A673 (cell line): Measurements from ENCODE around the gene EXOC3L1.

Source experiments
- EZH2 ChIP-seq: fragments of 200-600 bp; sonication (generic); IDR thresholded peaks from 2 replicates; pipeline ENCODE4 v1.6.1; 2017; ENCODE audit warnings: borderline replicate concordance, low read depth, mild to moderate bottlenecking, mixed read lengths, antibody characterized with exemption, low read length; ENCODE audit not compliant: poor library complexity, severe bottlenecking
- TF ChIP-seq, protein P1 (sequence below): fragments of 300-800, 200-600 bp; sonication (generic); conservative IDR thresholded peaks from 2 replicates; pipeline ENCODE4 v1.5.1; 2017; ENCODE audit warnings: low read depth, mild to moderate bottlenecking, antibody characterized with exemption, low read length, moderate library complexity, mixed read lengths

DNA sequence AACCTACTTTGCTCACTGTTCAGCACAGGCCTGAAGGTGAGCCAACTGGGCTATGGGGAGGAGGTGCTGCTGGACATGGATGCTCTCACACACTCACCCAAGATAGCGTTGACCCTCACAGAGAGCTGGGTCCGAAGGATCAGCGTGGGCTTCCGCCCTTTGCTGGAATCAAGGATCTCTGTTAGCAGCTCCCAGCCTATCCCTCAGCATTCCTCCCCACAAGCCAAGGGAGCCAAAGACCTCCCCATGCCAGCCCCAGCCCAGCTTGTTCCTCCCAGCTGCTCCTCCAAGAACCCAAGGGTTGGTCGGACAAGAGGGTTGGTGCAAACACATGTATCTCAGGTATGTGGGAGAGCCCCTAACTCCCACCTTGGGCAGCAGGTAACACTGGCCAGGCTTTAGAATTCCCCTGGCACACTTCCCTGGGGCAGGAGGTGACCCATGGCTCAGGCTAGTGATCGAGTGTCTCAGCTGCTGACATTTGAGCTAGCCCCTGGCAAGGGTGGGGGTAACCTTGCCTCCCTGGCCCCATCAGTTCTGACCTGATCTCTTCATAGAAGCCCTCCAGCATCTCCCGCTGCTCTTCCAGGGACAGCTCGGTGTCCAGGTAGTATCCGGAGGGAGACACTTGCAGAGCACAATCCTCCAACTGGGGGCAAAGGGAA, 49.0 kb upstream of the EXOC3L1 start:
- TF ChIP-seq, protein P1, sequence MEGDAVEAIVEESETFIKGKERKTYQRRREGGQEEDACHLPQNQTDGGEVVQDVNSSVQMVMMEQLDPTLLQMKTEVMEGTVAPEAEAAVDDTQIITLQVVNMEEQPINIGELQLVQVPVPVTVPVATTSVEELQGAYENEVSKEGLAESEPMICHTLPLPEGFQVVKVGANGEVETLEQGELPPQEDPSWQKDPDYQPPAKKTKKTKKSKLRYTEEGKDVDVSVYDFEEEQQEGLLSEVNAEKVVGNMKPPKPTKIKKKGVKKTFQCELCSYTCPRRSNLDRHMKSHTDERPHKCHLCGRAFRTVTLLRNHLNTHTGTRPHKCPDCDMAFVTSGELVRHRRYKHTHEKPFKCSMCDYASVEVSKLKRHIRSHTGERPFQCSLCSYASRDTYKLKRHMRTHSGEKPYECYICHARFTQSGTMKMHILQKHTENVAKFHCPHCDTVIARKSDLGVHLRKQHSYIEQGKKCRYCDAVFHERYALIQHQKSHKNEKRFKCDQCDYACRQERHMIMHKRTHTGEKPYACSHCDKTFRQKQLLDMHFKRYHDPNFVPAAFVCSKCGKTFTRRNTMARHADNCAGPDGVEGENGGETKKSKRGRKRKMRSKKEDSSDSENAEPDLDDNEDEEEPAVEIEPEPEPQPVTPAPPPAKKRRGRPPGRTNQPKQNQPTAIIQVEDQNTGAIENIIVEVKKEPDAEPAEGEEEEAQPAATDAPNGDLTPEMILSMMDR = no peak
- no peak for TF ChIP-seq EZH2
